WERI-Rb-1 (cell line): ENCODE data around the gene CBY2.
"Not testable (repeated sequence)": the region's sequence is repeated elsewhere in the genome, so short reads cannot be mapped to it uniquely, and the experiment has no call there.

Experiments used
- DNase-seq: peaks from one replicate; pipeline ENCODE4 v3.0.0-alpha.2; 2020
- H3K27ac ChIP-seq: fragments of 250-450 bp; sonication (Bioruptor Pico); 2 replicates; pipeline ENCODE4 v1.5.1; 2020; ENCODE audit warnings: mild to moderate bottlenecking, moderate library complexity
- H3K27me3 ChIP-seq: fragments of 250-450 bp; sonication (Bioruptor Pico); 2 replicates; pipeline ENCODE4 v1.5.1; 2021; ENCODE audit warnings: mild to moderate bottlenecking, low read depth, moderate library complexity; ENCODE audit not compliant: insufficient read depth, severe bottlenecking
- H3K36me3 ChIP-seq: fragments of 250-450 bp; sonication (Bioruptor Pico); 2 replicates; pipeline ENCODE4 v1.5.1; 2020; ENCODE audit warnings: mild to moderate bottlenecking, moderate library complexity
- H3K4me3 ChIP-seq: 2 replicates; pipeline ENCODE4 v1.5.1; 2011; ENCODE audit warnings: low read depth, mild to moderate bottlenecking, control low read depth, low read length
- H3K9me3 ChIP-seq: fragments of 250-450 bp; sonication (Bioruptor Pico); 2 replicates; pipeline ENCODE4 v1.5.1; 2021; ENCODE audit warnings: mild to moderate bottlenecking, moderate library complexity; ENCODE audit not compliant: severe bottlenecking
- CTCF ChIP-seq: IDR thresholded peaks from 2 replicates; pipeline ENCODE4 v1.5.1; 2011; ENCODE audit warnings: low read depth, mild to moderate bottlenecking, control low read depth, inconsistent platforms, low read length

The CBY2 gene

GRCh38 chr13:45747071-45747470 is 45.0 kb downstream of the CBY2 start:
- DNase-seq, result no peak
- Histone ChIP-seq H3K4me3 (no peak overlapping the region), H3K36me3 (no peaks in the 10 kb centered on the region), H3K27ac (no peak overlapping the region), H3K27me3 (peaks cover 55% of the 10 kb centered on the region), H3K9me3 (no peaks in the 10 kb centered on the region)
- no peak for TF ChIP-seq CTCF

GRCh38 chr13:45748941-45749759 is 47.0 kb downstream of the CBY2 start:
- peak; percentile 74 for DNase-seq
- H3K27ac ChIP-seq, result no peak overlapping the region
- no peaks in the 10 kb centered on the region for H3K36me3 ChIP-seq
- no peak for TF ChIP-seq CTCF
- H3K9me3 ChIP-seq, result no peaks in the 10 kb centered on the region
- H3K4me3 ChIP-seq, result no peak overlapping the region
- H3K27me3 ChIP-seq, result peaks cover 61% of the 10 kb centered on the region

GRCh38 chr13:45750566-45750965 is 48.4 kb downstream of the CBY2 start:
- no peaks in the 10 kb centered on the region for H3K9me3 ChIP-seq
- DNase-seq, result no peak
- H3K27ac ChIP-seq, result no peak overlapping the region
- H3K27me3 ChIP-seq, result peaks cover 71% of the 10 kb centered on the region
- no peak overlapping the region for H3K4me3 ChIP-seq
- TF ChIP-seq CTCF, result no peak
- no peaks in the 10 kb centered on the region for H3K36me3 ChIP-seq

GRCh38 chr13:45751885-45752284 is 49.8 kb downstream of the CBY2 start:
- no peak overlapping the region for H3K4me3 ChIP-seq

GRCh38 chr13:45752510-45752909 is 50.4 kb downstream of the CBY2 start:
- Histone ChIP-seq H3K27me3 (peaks cover 65% of the 10 kb centered on the region), H3K27ac (no peak overlapping the region), H3K9me3 (peaks cover 11% of the 10 kb centered on the region), H3K36me3 (no peaks in the 10 kb centered on the region), H3K4me3 (no peak overlapping the region)
- no peak for TF ChIP-seq CTCF
- DNase-seq, result no peak

More at GRCh38 chr13:45751885-45752284, 49.8 kb downstream of the CBY2 start:
- TF ChIP-seq CTCF, result no peak
- Histone ChIP-seq H3K27ac (no peak overlapping the region), H3K36me3 (no peaks in the 10 kb centered on the region), H3K9me3 (peaks cover 5% of the 10 kb centered on the region), H3K27me3 (peaks cover 71% of the 10 kb centered on the region)
- no peak for DNase-seq

- peaks cover 62% of the 10 kb centered on the region for H3K27me3 ChIP-seq
- H3K4me3 ChIP-seq, H3K27ac ChIP-seq: not testable (repeated sequence)
These were observed 54.4 kb downstream of the CBY2 start for GRCh38 chr13:45756498-45756897.

GRCh38 chr13:45757589-45757988 is 55.5 kb downstream of the CBY2 start:
- Histone ChIP-seq H3K27me3 (peaks cover 55% of the 10 kb centered on the region), H3K9me3 (peaks cover 23% of the 10 kb centered on the region)
- DNase-seq, H3K36me3 ChIP-seq, H3K4me3 ChIP-seq, H3K27ac ChIP-seq: not testable (repeated sequence)

More at GRCh38 chr13:45756498-45756897, 54.4 kb downstream of the CBY2 start:
- DNase-seq, H3K36me3 ChIP-seq: not testable (repeated sequence)
- peaks cover 23% of the 10 kb centered on the region for H3K9me3 ChIP-seq
